HG03060 (cell line): ENCODE data around the gene TNIP1.

Experiments
- ATAC-seq: cut with Tn5 transposase; IDR thresholded peaks from one replicate; pipeline ENCODE4 v1.9.1; 2021; ENCODE audit warnings: low read depth, moderate number of reproducible peaks; ENCODE audit not compliant: unreplicated experiment

TNIP1 gene

GRCh38 chr5:151068433-151069197 lies 12.2 kb downstream of the TNIP1 start:
- peak; percentile 45 for ATAC-seq

DNA sequence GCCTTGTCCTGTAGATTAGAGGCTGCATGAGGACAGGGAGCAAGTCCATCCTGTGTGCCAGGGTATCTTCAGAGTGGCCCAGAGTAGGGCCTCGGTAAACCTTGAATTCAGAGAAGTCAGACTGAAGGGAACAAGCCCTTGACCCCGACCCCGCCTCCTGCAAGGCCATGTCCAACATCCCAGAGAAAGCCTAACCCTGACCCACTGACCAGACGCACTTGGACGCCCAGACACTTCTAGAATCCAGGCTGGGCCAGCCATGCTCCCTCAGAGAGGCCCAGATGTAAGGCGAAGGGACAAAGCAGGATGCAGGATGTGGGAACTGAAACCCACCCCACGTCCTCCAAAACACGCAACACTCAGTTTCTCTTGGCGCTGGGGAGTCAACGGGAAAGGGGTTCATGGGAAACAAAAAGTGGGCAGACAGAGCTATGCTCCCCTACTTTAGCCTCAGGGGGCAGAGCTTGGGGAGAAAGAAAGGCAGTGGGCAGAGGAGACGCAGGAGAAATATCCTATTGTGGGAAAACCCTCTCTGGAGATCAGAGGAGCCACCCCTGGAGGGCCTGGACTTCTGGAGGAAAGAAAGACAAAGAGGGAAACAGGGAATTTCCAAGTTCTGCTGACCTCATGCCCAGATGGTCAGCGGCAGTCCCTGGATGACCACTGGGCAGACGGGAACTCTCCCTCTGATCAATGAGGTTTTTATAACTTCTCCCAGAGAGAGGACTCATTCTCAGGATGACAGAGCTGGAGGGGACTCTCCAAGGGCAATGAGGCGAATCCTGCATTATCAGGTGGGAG lies 13.0 kb downstream of the TNIP1 start:
- ATAC-seq = no peak

GRCh38 chr5:151066920-151067319 lies 13.9 kb downstream of the TNIP1 start:
- no peak for ATAC-seq

GRCh38 chr5:151065609-151066008 lies 15.2 kb downstream of the TNIP1 start:
- no peak for ATAC-seq

GRCh38 chr5:151064916-151065499 lies 15.8 kb downstream of the TNIP1 start:
- no peak for ATAC-seq

GRCh38 chr5:151063142-151063989 lies 17.5 kb downstream of the TNIP1 start:
- ATAC-seq = no peak

DNA sequence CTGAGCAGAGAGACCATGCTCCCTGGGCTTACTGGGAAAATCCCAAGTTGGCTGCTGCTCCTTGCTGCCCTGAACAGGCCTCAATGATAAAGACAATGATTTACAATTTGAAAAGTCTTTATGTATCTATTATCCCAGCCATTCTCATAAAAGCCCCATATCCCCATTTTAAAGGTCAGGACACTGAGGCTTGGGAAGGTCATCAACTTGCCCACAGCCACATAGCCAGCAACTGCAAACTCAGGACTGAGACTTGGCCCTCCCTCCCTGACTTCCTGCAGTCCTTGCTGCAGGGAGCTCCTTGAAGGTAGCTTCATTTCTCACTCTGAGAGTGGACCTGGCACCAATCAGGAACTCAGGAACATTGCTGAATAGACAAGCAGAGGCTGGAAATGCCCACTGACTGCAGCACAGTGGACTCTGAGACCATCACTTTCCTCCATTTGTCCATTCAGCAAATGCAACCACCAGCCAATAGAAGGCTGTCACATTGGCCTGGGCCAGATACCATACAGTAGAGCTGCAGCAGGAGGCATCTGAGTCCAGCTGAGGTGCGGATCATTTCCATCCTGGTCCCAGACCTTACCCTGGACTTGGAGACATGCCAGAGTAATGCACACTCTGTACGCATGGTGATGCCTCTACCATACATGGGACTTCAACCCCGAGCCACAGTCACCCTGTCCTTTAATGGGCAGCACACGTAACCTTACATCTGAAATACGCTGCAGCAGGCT lies 18.3 kb downstream of the TNIP1 start:
- no peak for ATAC-seq

DNA sequence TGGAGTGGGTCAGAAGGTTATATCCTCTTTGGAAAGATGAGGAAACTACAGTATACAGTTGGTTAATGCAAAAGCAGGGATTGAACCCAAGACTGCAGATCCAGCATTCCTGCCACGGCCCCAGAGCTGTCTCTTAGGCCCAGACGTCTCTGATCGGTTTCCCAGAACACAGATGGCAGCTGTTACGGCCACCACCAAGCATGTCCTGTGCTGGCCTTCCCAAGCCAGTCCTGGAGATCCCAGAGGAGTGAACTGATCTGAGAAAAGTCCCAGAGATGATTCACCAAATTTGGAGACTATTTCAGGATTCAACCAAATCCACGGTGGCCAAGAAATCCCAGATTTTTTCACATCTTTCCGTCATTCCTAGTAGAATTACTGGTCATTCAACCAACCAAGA lies 20.1 kb downstream of the TNIP1 start:
- no peak for ATAC-seq

DNA sequence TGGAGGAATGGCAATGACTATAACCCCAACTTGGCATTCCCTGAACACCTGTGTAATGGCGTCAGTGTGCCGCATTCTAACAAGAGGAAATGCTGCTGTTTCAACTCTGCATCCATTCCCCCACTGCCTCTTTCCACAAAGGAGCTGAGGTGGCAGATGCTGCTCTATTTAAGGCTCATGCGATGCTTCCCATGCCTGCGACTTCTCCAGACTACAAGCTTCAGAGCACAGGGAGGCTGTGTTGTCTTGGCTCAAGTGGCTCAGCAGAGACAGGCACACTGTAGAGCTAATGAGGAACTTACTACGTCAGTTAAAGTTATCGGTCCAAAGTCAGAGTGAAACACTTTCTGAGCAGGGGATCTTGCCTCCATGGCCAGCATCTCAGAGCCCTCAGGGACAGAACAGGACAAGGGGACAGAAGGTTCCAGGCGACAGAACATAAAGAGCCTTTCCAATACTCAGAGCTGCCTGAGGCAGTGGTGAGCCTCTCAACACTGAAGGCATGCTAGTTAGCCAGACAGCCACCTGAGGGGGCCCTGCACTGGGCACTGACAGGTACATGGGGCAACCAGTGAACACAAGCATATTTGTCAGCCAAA lies 21.8 kb downstream of the TNIP1 start:
- no peak for ATAC-seq

GRCh38 chr5:151058301-151058700 lies 22.5 kb downstream of the TNIP1 start:
- ATAC-seq = no peak

DNA sequence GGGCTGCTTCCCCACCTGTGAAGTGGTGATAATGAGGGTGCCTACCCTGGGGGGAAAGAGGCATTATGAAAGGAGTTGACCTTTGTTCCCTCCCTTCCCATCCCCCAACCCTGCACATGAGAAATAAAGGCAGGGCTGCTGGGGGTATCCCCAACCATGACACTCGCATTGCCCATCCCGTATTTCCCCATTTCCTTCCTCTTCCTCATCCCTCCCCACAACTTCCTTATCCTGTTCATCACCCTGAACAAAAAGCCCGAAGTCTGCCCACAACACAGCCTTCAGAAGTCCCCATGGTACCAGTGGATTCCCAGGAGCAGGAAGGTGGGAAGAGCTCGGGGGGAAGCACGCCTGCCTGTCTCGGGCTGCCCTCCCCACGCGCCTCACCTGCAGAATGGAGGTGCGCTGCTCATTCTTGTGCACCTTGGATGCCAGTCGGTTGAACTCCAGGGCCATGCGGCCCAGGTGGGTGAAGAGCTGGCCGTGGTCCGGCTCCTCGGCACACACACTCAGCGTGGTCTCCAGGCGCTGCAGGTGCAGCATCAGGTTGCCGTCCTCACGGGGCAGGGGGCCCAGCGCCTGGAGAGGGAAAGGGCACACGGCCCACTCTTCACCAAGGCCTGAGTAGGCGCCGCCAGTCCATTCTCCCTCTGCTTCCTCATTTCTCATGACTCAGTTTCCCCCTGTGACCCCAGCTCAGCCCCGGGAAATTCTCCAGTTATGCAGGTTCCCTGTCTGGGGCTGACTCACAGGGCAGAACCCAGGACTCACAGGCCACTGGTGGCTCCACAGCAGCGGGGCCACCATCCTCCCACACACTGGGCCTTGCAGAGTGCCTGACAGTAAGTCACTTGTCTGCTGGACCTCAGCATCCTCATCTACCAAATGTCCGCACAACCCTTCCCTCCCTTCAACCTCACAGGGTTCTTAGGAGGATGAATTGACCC lies 24.2 kb downstream of the TNIP1 start:
- ATAC-seq = no peak

GRCh38 chr5:151055336-151055735 lies 25.5 kb downstream of the TNIP1 start:
- ATAC-seq = no peak

- ATAC-seq = no peak
Observed at GRCh38 chr5:151054709-151055108, 26.1 kb downstream of the TNIP1 start.

GRCh38 chr5:151053796-151054462 lies 26.9 kb downstream of the TNIP1 start:
- no peak for ATAC-seq

- ATAC-seq = no peak
Observed at GRCh38 chr5:151052836-151053235, 28.0 kb downstream of the TNIP1 start.

- ATAC-seq = no peak
Observed at GRCh38 chr5:151051931-151052608, 28.8 kb downstream of the TNIP1 start.
